HEK293T (cell line): ENCODE data around the gene SLC9A2.

Experiments
- CTCF ChIA-PET: fragments of 350-600 bp; formaldehyde crosslinking; extraction: SDS; loops from one replicate; lab custom pipeline; 2021; ENCODE audit warnings: antibody characterized with exemption, inconsistent platforms; lab: Yijun Ruan, JAX
- POLR2A ChIA-PET: fragments of 350-600 bp; formaldehyde crosslinking; extraction: SDS; loops from one replicate; lab custom pipeline; 2020; ENCODE audit warnings: antibody characterized with exemption, inconsistent platforms; lab: Yijun Ruan, JAX
- DNase-seq: peaks from one replicate; pipeline ENCODE4 v3.0.0; 2012; ENCODE audit warnings: mixed read lengths; ENCODE audit errors: extremely low spot score
- ARNT ChIP-seq: fragments of 450-650 bp; IDR thresholded peaks from 2 replicates; pipeline ENCODE4 v1.6.1; 2017; ENCODE audit warnings: mild to moderate bottlenecking
- BHLHE40 ChIP-seq: fragments of 450-650 bp; IDR thresholded peaks from 2 replicates; pipeline ENCODE4 v1.6.1; 2016; ENCODE audit warnings: mild to moderate bottlenecking, moderate library complexity, borderline replicate concordance
- CTBP1 ChIP-seq: fragments of 450-650 bp; IDR thresholded peaks from 2 replicates; pipeline ENCODE4 v1.6.1; 2016; ENCODE audit warnings: borderline replicate concordance
- ELF4 ChIP-seq: fragments of 450-650 bp; IDR thresholded peaks from 2 replicates; pipeline ENCODE4 v1.6.1; 2017; ENCODE audit warnings: antibody characterized with exemption
- FOXA1 ChIP-seq: fragments of 450-650 bp; IDR thresholded peaks from 2 replicates; pipeline ENCODE4 v1.6.1; 2016; ENCODE audit warnings: mild to moderate bottlenecking
- FOXK2 ChIP-seq: fragments of 450-650 bp; IDR thresholded peaks from 2 replicates; pipeline ENCODE4 v1.6.1; 2016; ENCODE audit warnings: mild to moderate bottlenecking
- FOXM1 ChIP-seq: fragments of 450-650 bp; IDR thresholded peaks from 2 replicates; pipeline ENCODE4 v1.6.1; 2017; ENCODE audit warnings: mild to moderate bottlenecking, borderline replicate concordance
- HDGF ChIP-seq: fragments of 450-650 bp; IDR thresholded peaks from 2 replicates; pipeline ENCODE4 v1.6.1; 2017; ENCODE audit warnings: antibody characterized with exemption, borderline replicate concordance
- L3MBTL2 ChIP-seq: fragments of 450-650 bp; conservative IDR thresholded peaks from 2 replicates; pipeline ENCODE4 v1.6.1; 2016; ENCODE audit warnings: mild to moderate bottlenecking
- LEF1 ChIP-seq: fragments of 450-650 bp; IDR thresholded peaks from 2 replicates; pipeline ENCODE4 v1.6.1; 2017; ENCODE audit warnings: mild to moderate bottlenecking, borderline replicate concordance
- NFRKB ChIP-seq: fragments of 450-650 bp; IDR thresholded peaks from 2 replicates; pipeline ENCODE4 v1.6.1; 2016; ENCODE audit warnings: mild to moderate bottlenecking, moderate library complexity
- PKNOX1 ChIP-seq: fragments of 450-650 bp; IDR thresholded peaks from 2 replicates; pipeline ENCODE4 v1.6.1; 2016
- SP1 ChIP-seq: fragments of 450-650 bp; IDR thresholded peaks from 2 replicates; pipeline ENCODE4 v1.6.1; 2017
- SUZ12 ChIP-seq: fragments of 450-650 bp; IDR thresholded peaks from 2 replicates; pipeline ENCODE4 v1.6.1; 2016; ENCODE audit warnings: mild to moderate bottlenecking
- TARDBP ChIP-seq: fragments of 450-650 bp; IDR thresholded peaks from 2 replicates; pipeline ENCODE4 v1.6.1; 2016
- ZNF384 ChIP-seq: fragments of 450-650 bp; IDR thresholded peaks from 2 replicates; pipeline ENCODE4 v1.6.1; 2016

Gene SLC9A2

GRCh38 chr2:102637358-102637757 lies 18.0 kb downstream of the SLC9A2 start:
- DNase-seq, result no peak
- TF ChIP-seq FOXM1 (no peak), FOXA1 (no peak), TARDBP (no peak), BHLHE40 (no peak), ELF4 (no peak), CTBP1 (no peak), ZNF384 (no peak), SP1 (no peak), PKNOX1 (no peak), LEF1 (no peak), ARNT (no peak), L3MBTL2 (no peak), HDGF (no peak), FOXK2 (no peak)
- ChIA-PET POLR2A (no interaction called here), CTCF (no interaction called here)

GRCh38 chr2:102639429-102639828 lies 20.1 kb downstream of the SLC9A2 start:
- ChIA-PET POLR2A (no interaction called here), CTCF (interaction anchor here (0.6 kb wide), 1 partner anchor 19 kb away, joined by 3 read pairs; no protein-coding TSS in a partner anchor)
- TF ChIP-seq ZNF384, result no peak
- no peak for TF ChIP-seq HDGF
- TF ChIP-seq SP1, result no peak
- TF ChIP-seq ELF4, result no peak
- TF ChIP-seq L3MBTL2, result no peak
- TF ChIP-seq FOXA1, result no peak
- no peak for TF ChIP-seq NFRKB
- no peak for TF ChIP-seq FOXK2
- no peak for TF ChIP-seq PKNOX1
- no peak for TF ChIP-seq ARNT
- TF ChIP-seq FOXM1, result no peak
- TF ChIP-seq BHLHE40, result no peak
- TF ChIP-seq TARDBP, result no peak
- DNase-seq, result no peak

GRCh38 chr2:102652126-102652525 lies 32.8 kb downstream of the SLC9A2 start:
- ChIA-PET POLR2A (no interaction called here), CTCF (no interaction called here)
- TF ChIP-seq CTBP1, result no peak
- no peak for TF ChIP-seq BHLHE40
- no peak for TF ChIP-seq HDGF
- no peak for TF ChIP-seq LEF1
- TF ChIP-seq L3MBTL2, result no peak
- TF ChIP-seq ARNT, result no peak
- no peak for TF ChIP-seq SUZ12
- no peak for TF ChIP-seq ZNF384
- TF ChIP-seq NFRKB, result no peak
- TF ChIP-seq ELF4, result no peak
- no peak for TF ChIP-seq TARDBP
- TF ChIP-seq SP1, result no peak
- TF ChIP-seq FOXK2, result no peak
- no peak for TF ChIP-seq FOXA1
- TF ChIP-seq FOXM1, result no peak
- DNase-seq, result no peak

GRCh38 chr2:102657770-102658169 lies 38.4 kb downstream of the SLC9A2 start:
- CTCF ChIA-PET, result no interaction called here
- no peak for TF ChIP-seq PKNOX1
- TF ChIP-seq FOXM1, result no peak
- no peak for TF ChIP-seq SUZ12
- no peak for TF ChIP-seq FOXA1
- no peak for TF ChIP-seq SP1
- TF ChIP-seq ELF4, result no peak
- no peak for TF ChIP-seq L3MBTL2
- no peak for TF ChIP-seq BHLHE40
- no peak for TF ChIP-seq LEF1
- TF ChIP-seq NFRKB, result no peak
- TF ChIP-seq HDGF, result no peak
- DNase-seq, result no peak
- POLR2A ChIA-PET, result no interaction called here

- CTCF ChIA-PET, result no interaction called here
These were observed 40.7 kb downstream of the SLC9A2 start for GRCh38 chr2:102660070-102660469.

More at GRCh38 chr2:102660070-102660469, 40.7 kb downstream of the SLC9A2 start:
- POLR2A ChIA-PET, result no interaction called here
- no peak for TF ChIP-seq PKNOX1
- TF ChIP-seq TARDBP, result no peak
- no peak for TF ChIP-seq SUZ12
- TF ChIP-seq ELF4, result no peak
- no peak for TF ChIP-seq CTBP1
- no peak for TF ChIP-seq ZNF384
- TF ChIP-seq FOXM1, result no peak
- TF ChIP-seq BHLHE40, result no peak
- no peak for TF ChIP-seq L3MBTL2
- no peak for TF ChIP-seq NFRKB
- no peak for TF ChIP-seq LEF1
- DNase-seq, result no peak
